Measurements from ENCODE around the gene PSENEN.
"Not testable (repeated sequence)": the region's sequence is repeated elsewhere in the genome, so short reads cannot be mapped to it uniquely, and the experiment has no call there.

PSENEN gene

GRCh38 chr19:35791814-35792279 is 46.4 kb downstream of the PSENEN start:
- Histone ChIP-seq H3K4me3 (ENCODE audit: low read length) (no peak overlapping the region), H3K27me3 (ENCODE audit: control insufficient read depth, insufficient read depth, low read length) (peaks cover 13% of the 10 kb centered on the region), H3K36me3 (ENCODE audit: insufficient read depth, low read length) (no peaks in the 10 kb centered on the region), H3K4me2 (ENCODE audit: low read length) (no peak overlapping the region), H3K4me1 (ENCODE audit: control insufficient read depth, insufficient read depth, low read length) (peaks cover 4% of the 10 kb centered on the region), H3K9ac (ENCODE audit: low read depth, low read length) (no peak overlapping the region), H3K9me3 (replicated peaks; ENCODE audit: low read length) (no peaks in the 10 kb centered on the region)

DNA sequence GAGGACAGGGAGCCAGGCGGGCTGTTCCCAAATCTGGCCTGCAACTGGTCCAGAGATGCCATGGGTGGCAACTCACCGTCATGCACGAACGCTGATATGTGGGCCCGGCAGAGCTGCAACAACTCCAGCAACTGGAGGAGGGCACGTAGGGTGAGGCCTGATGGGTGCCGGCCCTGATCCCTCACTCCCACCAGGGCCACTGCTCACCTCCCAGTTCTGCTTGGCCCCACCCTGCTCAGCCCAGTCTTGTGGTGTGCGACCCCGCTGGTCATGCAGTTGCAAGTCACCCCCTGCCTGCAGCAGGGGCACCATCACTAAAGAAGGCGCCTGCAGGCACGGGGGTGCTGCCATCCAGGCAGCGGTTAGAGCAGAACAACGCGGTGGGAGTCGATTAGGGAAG is 46.9 kb downstream of the PSENEN start:
- H3K4me2 ChIP-seq (ENCODE audit: low read length), result no peak overlapping the region
- no peak overlapping the region for H3K9ac ChIP-seq (ENCODE audit: low read depth, low read length)
- H3K27me3 ChIP-seq (ENCODE audit: control insufficient read depth, insufficient read depth, low read length), result peaks cover 17% of the 10 kb centered on the region
- peaks cover 4% of the 10 kb centered on the region for H3K4me1 ChIP-seq (ENCODE audit: control insufficient read depth, insufficient read depth, low read length)
- H3K9me3 ChIP-seq (replicated peaks; ENCODE audit: low read length), result no peaks in the 10 kb centered on the region
- no peaks in the 10 kb centered on the region for H3K36me3 ChIP-seq (ENCODE audit: insufficient read depth, low read length)
- no peak overlapping the region for H3K4me3 ChIP-seq (ENCODE audit: low read length)

- H3K36me3 ChIP-seq (ENCODE audit: insufficient read depth, low read length), result no peaks in the 10 kb centered on the region
These were observed 47.4 kb downstream of the PSENEN start for GRCh38 chr19:35792888-35793287.

GRCh38 chr19:35793381-35794165 is 48.1 kb downstream of the PSENEN start:
- Histone ChIP-seq H3K4me1 (ENCODE audit: control insufficient read depth, insufficient read depth, low read length) (peaks cover 4% of the 10 kb centered on the region), H3K36me3 (ENCODE audit: insufficient read depth, low read length) (no peaks in the 10 kb centered on the region), H3K4me2 (ENCODE audit: low read length) (no peak overlapping the region), H3K9me3 (replicated peaks; ENCODE audit: low read length) (no peaks in the 10 kb centered on the region), H3K4me3 (ENCODE audit: low read length) (no peak overlapping the region), H3K27me3 (ENCODE audit: control insufficient read depth, insufficient read depth, low read length) (peaks cover 26% of the 10 kb centered on the region), H3K9ac (ENCODE audit: low read depth, low read length) (no peak overlapping the region)

More at GRCh38 chr19:35792888-35793287, 47.4 kb downstream of the PSENEN start:
- Histone ChIP-seq H3K27me3 (ENCODE audit: control insufficient read depth, insufficient read depth, low read length) (peaks cover 21% of the 10 kb centered on the region), H3K4me2 (ENCODE audit: low read length) (no peak overlapping the region), H3K4me3 (ENCODE audit: low read length) (no peak overlapping the region), H3K9ac (ENCODE audit: low read depth, low read length) (no peak overlapping the region), H3K9me3 (replicated peaks; ENCODE audit: low read length) (no peaks in the 10 kb centered on the region), H3K4me1 (ENCODE audit: control insufficient read depth, insufficient read depth, low read length) (peaks cover 4% of the 10 kb centered on the region)

GRCh38 chr19:35795564-35795963 is 50.1 kb downstream of the PSENEN start:
- not testable (repeated sequence) for H3K4me2 ChIP-seq (ENCODE audit: low read length); H3K9me3 ChIP-seq (replicated peaks; ENCODE audit: low read length); H3K4me3 ChIP-seq (ENCODE audit: low read length); H3K36me3 ChIP-seq (ENCODE audit: insufficient read depth, low read length); H3K9ac ChIP-seq (ENCODE audit: low read depth, low read length); H3K4me1 ChIP-seq (ENCODE audit: control insufficient read depth, insufficient read depth, low read length)
- peaks cover 26% of the 10 kb centered on the region for H3K27me3 ChIP-seq (ENCODE audit: control insufficient read depth, insufficient read depth, low read length)
